ENCODE results near the gene NANOGP8.
A peak's percentile ranks its signal among the peaks of the same experiment; 100 is the strongest.

The NANOGP8 gene

DNA sequence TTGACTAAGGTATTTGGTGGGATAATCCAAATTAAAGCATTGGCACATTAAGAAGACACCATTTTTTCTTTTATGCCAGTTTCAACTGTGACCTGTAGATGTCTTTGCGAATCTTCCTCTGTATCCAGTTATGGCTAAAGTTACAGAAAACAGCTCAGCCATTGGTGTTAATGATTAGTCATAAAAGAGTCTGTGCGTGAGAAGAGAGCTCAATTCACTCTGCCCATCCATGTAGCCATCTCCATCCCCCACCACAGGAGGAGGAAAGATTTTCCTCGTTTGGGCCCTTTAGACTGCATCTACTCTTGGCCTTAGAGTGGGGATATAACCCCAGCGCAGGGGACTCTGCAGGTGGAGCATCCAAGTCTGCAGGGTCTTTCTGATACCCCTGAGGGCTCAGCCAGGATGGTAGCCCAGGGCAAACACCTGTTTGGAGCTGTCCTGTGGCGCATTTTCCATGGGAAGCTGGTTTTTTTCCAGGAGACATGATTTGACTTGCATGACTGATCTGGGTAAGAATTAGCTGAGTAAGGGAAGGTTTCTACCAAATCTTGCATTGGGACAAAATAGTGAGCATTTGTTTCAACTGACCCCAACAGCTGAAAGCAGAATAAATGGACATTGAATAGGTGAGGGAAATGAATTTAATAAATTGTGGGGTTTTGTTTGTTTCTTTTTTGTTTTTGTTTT, 29.5 kb downstream of the NANOGP8 start:
- no peak for DNase-seq

DNA sequence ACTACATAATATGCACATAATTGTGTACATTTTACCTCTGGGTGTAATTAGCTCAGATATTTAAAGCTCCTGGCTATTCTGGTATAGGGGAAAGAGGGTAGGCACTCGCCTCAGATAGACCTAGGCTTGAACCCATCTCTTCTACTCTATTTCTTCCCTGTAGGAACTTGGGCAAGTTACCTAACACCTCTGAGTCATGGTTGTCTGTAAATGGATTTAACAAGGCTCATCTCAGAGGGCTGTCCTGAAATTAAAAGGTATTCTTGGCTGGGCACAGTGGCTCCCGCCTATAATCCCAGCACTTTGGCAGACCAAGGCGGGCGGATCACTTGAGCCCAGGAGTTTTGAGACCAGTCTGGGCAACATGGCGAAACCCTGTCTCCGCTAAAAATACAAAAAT, 30.7 kb downstream of the NANOGP8 start:
- DNase-seq: no peak

- DNase-seq: no peak
Observed at GRCh38 chr15:35047996-35048395, 37.1 kb downstream of the NANOGP8 start.

DNA sequence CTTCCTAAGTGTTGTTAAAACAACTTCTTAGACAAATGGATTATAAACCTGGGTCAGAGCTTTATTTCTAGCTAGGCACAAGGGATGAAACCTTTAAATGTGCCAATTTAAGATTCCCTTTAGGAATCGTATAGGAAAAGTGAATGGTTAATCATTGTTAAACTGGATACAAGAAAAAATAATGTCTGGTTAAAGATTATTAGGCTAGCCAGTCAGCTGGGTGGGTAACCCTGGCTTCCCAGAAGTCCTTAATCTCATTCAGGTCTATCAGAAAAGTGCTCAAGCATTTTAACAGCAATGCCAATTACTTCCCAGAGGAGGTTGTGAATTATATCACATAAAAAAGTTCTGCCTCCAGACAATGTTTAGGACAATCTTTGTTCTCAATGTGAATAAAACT, 37.6 kb downstream of the NANOGP8 start:
- no peak for DNase-seq

DNA sequence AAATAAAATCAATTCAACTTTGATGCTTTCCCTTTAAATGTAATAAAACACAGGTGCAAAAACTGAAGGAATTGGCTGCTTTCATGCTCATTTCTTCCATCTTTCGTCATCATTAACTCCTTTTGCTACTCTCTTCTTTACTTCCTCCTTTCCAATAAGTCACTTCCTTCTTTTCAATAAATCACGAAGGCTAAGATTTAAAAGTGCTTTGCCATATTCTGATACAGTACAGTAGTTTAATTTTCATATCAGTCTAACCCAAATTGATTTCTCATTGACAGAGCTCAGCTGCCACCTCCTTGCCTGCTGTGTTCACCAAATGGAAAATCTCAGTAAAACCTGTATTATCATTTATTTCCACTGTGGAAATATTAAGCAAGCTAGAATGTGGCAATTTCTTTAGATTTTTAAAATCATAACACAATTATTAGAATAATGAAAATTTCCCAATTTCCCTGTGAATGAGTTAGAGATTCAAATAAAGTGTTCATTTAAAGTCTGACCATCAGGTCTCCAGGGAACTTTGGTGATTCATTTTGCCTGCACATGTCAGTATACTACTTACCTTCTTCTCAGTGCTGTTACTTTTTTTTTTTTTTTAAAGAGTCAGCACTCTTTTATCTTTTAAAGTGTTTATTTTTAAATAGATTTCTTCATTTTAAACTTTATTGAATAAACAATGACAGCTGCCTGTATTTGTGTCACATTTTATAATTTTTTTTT, 41.6 kb downstream of the NANOGP8 start:
- DNase-seq: no peak

DNA sequence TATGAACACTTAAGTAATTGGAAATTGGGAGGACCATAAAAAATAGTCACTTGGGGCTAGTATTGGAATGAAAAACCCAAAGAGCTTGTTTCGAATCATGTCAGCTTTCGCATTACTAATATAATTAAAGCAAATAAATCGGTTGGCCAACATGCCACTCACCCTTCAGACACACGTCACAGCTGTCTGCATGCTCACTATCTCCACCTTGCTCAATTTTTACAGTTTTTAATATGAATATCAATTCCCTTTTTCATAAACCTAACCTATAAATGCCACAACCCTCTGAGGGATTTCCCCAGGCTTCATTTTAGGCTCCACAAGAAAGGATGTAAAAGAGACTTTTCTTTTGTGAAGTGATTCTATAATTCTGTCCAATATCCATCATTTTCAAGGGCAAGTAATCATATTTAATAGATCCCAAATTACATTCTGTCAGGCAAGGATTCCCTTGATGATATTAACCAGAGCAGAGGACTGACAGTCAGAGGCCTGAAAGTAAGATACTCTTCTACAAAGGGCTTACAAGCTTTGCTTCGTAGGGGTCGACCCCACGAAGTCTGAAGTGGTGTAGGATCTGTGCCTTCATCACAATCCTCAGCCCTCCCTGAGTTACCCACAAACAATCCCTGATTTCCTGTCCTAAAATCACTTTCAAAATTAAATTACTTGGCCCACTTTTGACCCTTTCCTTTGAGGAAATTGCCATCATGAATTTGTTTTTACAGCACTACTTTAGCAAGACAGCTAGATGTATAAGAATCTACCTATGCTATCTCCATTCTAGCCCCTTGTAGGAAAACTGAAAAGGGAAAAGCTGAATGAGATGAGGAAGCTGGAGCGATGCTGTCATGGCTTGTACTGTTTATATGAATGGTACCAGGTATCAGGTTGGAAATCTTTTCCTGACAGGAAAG, 44.5 kb downstream of the NANOGP8 start:
- peak; percentile 36 for DNase-seq

DNA sequence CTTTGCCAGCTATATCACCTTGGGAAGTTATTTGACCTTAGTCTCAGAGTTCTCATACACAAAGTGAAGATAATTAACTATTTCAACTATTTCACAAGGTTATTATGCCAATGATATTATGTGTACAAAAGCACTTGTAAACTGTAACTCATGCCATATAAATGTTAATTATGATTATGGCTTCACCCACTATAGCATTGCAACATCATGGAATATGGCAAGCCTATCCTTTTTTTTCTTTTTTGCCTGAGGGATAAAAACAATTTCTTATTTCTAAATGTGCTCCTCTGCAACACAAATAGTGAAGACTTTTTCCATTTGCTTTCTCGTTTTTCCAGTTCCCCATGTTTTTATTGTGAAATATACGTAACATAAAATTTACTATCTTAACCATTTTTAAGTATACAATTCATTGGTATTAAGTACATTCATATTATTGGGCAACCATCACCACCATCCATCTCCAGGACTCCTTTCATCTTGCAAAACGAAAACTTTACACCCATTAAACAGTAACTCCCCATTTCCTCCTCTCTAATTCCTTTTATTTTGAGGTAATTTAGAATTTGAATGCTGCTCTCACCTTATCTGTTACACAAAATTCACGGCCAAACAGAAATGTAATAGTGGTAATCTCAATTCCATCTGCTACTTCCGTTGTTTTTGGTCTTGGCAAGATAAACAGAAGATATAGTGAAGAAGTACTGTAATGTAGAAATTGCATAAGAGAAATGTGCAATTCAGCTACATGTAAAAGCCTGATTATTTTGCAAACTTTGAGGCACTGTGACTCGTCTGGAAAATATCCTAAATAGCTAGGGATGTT, 46.3 kb downstream of the NANOGP8 start:
- no peak for DNase-seq
